Natural killer cell (primary cell): Measurements from ENCODE around the gene C4BPA. TPM values are rescaled to one million over a fixed set of nuclear protein-coding genes. Genes with fewer than 3 reads are reported as not detected.

ENCODE experiments used
- ATAC-seq, 3 donors: fragments of 150-1000 bp in 2 of 3; fragments of 200-7000 bp in 1 of 3; cut with Tn5 transposase; 1 replicate in 1 of 3; 2 replicates in 2 of 3; pipeline ENCODE4 v1.10.0; 2021; ENCODE audit warnings: mild to moderate bottlenecking in 2 of 3, moderate library complexity in 2 of 3
- DNase-seq, 2 donors: peaks; one replicate each; pipeline versions ENCODE4 v3.0.0 to v3.0.0-alpha.2; 2013 to 2021; ENCODE audit warnings: mixed read lengths in 1 of 2
- H3K27ac ChIP-seq: one replicate; pipeline ENCODE4 v1.5.1; 2013; ENCODE audit warnings: mild to moderate bottlenecking, low read length
- H3K27me3 ChIP-seq: one replicate; pipeline ENCODE4 v1.6.1; 2013; ENCODE audit warnings: low read length; ENCODE audit not compliant: control insufficient read depth, insufficient read depth
- H3K36me3 ChIP-seq: one replicate; pipeline ENCODE4 v1.6.1; 2013; ENCODE audit warnings: low read length; ENCODE audit not compliant: control insufficient read depth, insufficient read depth
- H3K4me1 ChIP-seq: one replicate; pipeline ENCODE4 v1.6.1; 2013; ENCODE audit warnings: low read length; ENCODE audit not compliant: control insufficient read depth, insufficient read depth
- H3K4me3 ChIP-seq: one replicate; pipeline ENCODE4 v1.5.1; 2013; ENCODE audit warnings: low read length
- H3K9me3 ChIP-seq: one replicate; pipeline ENCODE4 v1.6.1; 2013; ENCODE audit warnings: low read length; ENCODE audit not compliant: control insufficient read depth, insufficient read depth
- H3K27ac Mint-ChIP-seq, 2 donors: one replicate each; pipeline ENCODE4 v1.8.0; 2022; ENCODE audit warnings: mild to moderate bottlenecking in 2 of 2, mixed read lengths in 2 of 2, moderate library complexity in 1 of 2
- H3K27me3 Mint-ChIP-seq, 2 donors: one replicate each; pipeline ENCODE4 v1.8.0; 2022; ENCODE audit warnings: low read depth in 2 of 2, mixed read lengths in 2 of 2
- H3K36me3 Mint-ChIP-seq: one replicate; pipeline ENCODE4 v1.8.0; 2022; ENCODE audit warnings: mixed read lengths
- H3K4me1 Mint-ChIP-seq, 2 donors: one replicate each; pipeline ENCODE4 v1.8.0; 2022; ENCODE audit warnings: mixed read lengths in 2 of 2
- H3K4me3 Mint-ChIP-seq: one replicate; pipeline ENCODE4 v1.8.0; 2022; ENCODE audit warnings: mild to moderate bottlenecking, moderate library complexity, mixed read lengths
- H3K9me3 Mint-ChIP-seq, 2 donors: one replicate each; pipeline ENCODE4 v1.8.0; 2022; ENCODE audit warnings: mixed read lengths in 2 of 2
- WGBS: methylation state at CpG from one replicate; pipeline ENCODE4 v1.1.7; 2013; ENCODE audit warnings: missing lambda C conversion rate; ENCODE audit not compliant: insufficient coverage; 5-methylcytosine and 5-hydroxymethylcytosine counted together
- intact Hi-C: fragments of 100-400 bp; cut with micrococcal nuclease; formaldehyde crosslinking; loops from one replicate; pipeline ENCODE4 v1.14.2; 2022
- total RNA-seq, 4 donors: library from RNA; stranded (reverse); fragments of 120-200 nt in 1 of 4; gene quantifications; one replicate each; pipeline versions ENCODE4 v1.2.3 to v1.2.4, GENCODE V29; 2013 to 2022
- TF ChIP-seq, protein P1 (sequence below): fragments of 200-600 bp; IDR thresholded peaks from one replicate; pipeline ENCODE4 v1.8.0; 2022; ENCODE audit warnings: antibody characterized with exemption

Gene C4BPA
- total RNA-seq, 3 donors from 2014 or later (not counting 1 experiment from before 2014, with no cell fraction given): not detected

DNA sequence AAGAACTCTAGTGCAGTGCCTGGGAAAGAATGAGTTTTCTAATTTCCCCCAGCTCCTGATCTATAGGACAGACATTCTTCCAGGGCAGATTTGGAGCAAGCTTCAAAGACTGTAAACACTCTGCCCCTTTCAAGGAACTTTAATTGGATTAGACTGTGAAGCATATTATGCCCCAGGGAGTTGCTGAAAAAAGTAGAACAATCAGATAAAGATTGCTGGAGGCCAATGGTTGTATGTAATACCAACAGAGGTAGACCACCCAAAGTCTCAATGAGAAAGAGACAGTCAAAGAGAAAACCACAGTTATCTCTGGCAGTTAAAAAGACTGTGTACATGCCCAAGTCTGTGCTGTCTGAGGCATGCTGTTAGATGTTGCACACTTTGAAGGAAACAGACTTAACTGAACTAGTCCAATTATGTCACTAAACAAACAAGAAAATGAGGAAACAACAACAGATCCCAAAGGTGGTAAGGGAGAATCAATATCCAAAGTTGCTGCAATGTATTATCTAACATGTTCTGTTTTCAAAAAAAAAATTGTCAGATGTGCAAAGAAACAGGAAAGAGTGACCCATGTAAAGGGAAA, 24.4 kb downstream of the C4BPA start:
- TF ChIP-seq, protein P1, sequence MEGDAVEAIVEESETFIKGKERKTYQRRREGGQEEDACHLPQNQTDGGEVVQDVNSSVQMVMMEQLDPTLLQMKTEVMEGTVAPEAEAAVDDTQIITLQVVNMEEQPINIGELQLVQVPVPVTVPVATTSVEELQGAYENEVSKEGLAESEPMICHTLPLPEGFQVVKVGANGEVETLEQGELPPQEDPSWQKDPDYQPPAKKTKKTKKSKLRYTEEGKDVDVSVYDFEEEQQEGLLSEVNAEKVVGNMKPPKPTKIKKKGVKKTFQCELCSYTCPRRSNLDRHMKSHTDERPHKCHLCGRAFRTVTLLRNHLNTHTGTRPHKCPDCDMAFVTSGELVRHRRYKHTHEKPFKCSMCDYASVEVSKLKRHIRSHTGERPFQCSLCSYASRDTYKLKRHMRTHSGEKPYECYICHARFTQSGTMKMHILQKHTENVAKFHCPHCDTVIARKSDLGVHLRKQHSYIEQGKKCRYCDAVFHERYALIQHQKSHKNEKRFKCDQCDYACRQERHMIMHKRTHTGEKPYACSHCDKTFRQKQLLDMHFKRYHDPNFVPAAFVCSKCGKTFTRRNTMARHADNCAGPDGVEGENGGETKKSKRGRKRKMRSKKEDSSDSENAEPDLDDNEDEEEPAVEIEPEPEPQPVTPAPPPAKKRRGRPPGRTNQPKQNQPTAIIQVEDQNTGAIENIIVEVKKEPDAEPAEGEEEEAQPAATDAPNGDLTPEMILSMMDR: no peak

DNA sequence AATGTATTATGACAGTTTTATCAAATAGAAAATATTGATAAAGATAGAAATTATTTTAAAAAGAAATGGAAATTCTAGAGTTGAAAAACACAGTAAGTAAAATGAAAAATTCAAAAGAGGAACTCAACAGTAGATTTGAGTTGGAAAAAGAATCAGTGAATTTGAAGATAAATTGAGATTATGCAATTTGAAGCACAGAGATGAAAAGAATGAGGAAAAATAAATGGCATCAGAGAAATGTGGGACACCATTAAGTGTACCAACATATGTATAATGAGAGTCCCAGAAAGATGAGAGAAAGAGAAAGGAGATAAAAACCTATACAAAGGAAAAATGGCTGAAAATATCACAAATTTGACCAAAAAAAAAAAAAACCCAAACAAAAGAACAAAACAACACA, 25.0 kb downstream of the C4BPA start:
- intact Hi-C loops: no loop called here
- no peak overlapping the region for H3K4me3 Mint-ChIP-seq
- H3K27me3 Mint-ChIP-seq: peaks cover 14 to 23% of the 10 kb centered on the region in 2 donors
- H3K27ac Mint-ChIP-seq: no peak overlapping the region
- H3K27ac ChIP-seq: no peak overlapping the region
- ATAC-seq (no peak), DNase-seq (no peak)
- no peaks in the 10 kb centered on the region for H3K27me3 ChIP-seq
- H3K4me1 ChIP-seq: no peaks in the 10 kb centered on the region
- peaks cover 9% of the 10 kb centered on the region for H3K9me3 ChIP-seq
- H3K4me3 ChIP-seq: no peak overlapping the region
- peaks cover 19% of the 10 kb centered on the region for H3K36me3 Mint-ChIP-seq
- H3K4me1 Mint-ChIP-seq: no peaks in the 10 kb centered on the region
- H3K36me3 ChIP-seq: no peaks in the 10 kb centered on the region
- TF ChIP-seq, protein P1: no peak
- peaks cover 8 to 14% of the 10 kb centered on the region in 2 donors for H3K9me3 Mint-ChIP-seq

More for the DNA sequence above, 24.4 kb downstream of the C4BPA start:
- H3K4me1 ChIP-seq: no peaks in the 10 kb centered on the region
- no peak overlapping the region for H3K27ac Mint-ChIP-seq
- H3K9me3 Mint-ChIP-seq: peaks cover 8 to 14% of the 10 kb centered on the region in 2 donors
- H3K36me3 ChIP-seq: no peaks in the 10 kb centered on the region
- no peak overlapping the region for H3K4me3 Mint-ChIP-seq
- H3K4me1 Mint-ChIP-seq: no peaks in the 10 kb centered on the region
- no peak for DNase-seq
- no peak overlapping the region for H3K27ac ChIP-seq
- intact Hi-C loops: no loop called here
- no peak overlapping the region for H3K4me3 ChIP-seq
- ATAC-seq: no peak
- peaks cover 15 to 26% of the 10 kb centered on the region in 2 donors for H3K27me3 Mint-ChIP-seq
- no peaks in the 10 kb centered on the region for H3K27me3 ChIP-seq
- peaks cover 9% of the 10 kb centered on the region for H3K9me3 ChIP-seq
- peaks cover 19% of the 10 kb centered on the region for H3K36me3 Mint-ChIP-seq

DNA sequence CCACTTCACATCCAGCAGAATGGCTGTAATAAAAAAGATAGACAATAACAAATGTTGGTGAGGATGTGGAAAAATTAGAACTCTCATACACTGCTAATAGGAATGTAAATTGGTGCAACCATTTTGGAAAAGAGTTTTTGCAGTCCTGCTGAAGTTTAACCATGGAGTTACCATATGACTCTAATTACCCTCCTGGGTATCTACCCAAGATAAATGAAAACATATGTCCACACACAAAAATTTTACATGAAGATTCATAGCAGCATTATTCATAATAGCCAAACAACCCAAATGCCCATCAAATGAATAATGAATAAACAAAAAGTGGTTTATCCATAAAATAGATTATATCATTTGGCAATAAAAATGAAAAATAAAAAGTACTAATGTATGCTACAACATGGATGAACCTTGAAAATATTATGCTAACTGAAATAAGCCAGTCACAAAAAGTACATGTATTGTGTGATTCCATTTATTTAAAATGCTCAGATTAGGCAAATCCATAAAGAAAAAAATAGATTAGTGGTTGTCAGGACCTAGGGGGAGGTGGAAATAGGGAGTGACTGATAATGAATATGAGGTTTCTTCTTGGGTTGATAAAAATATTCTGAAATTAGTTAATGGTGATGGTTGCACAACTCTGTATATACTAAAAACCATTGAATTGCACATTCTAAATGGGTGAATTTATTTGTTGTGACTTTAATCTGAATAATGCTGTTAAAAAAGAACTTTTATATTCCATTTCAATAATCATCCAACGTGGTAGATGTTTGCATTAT, 26.4 kb downstream of the C4BPA start:
- Mint-ChIP-seq H3K27ac (no peak overlapping the region), H3K27me3 (peaks cover 9 to 12% of the 10 kb centered on the region in 2 donors), H3K4me3 (no peak overlapping the region), H3K9me3 (peaks cover 8 to 14% of the 10 kb centered on the region in 2 donors), H3K36me3 (peaks cover 19% of the 10 kb centered on the region), H3K4me1 (no peaks in the 10 kb centered on the region)
- Histone ChIP-seq H3K4me1 (no peaks in the 10 kb centered on the region), H3K9me3 (peaks cover 9% of the 10 kb centered on the region), H3K27me3 (no peaks in the 10 kb centered on the region), H3K27ac (no peak overlapping the region), H3K36me3 (no peaks in the 10 kb centered on the region), H3K4me3 (no peak overlapping the region)
- no CpG with 5 or more reads among the region's 1 CpG for WGBS
- intact Hi-C loops: no loop called here
- ATAC-seq: no peak
- no peak for DNase-seq
- TF ChIP-seq, protein P1: no peak
